Stimulated activated naive B cell treated with anti-CD40 and anti-IgM and Interleukin-4, amounts not matched to agents 10 μg/mL and 1 μg/mL and 100 μg/mL, for 72 hours (primary cell): ENCODE data around the gene DNM1.
"Not testable (repeated sequence)": the region's sequence is repeated elsewhere in the genome, so short reads cannot be mapped to it uniquely, and the experiment has no call there.

Experiments
- ATAC-seq, 2 donors: fragments of 150-1000 bp; cut with Tn5 transposase; replicated peaks; 2 replicates each; pipeline ENCODE4 v1.10.0; 2021; ENCODE audit warnings: moderate library complexity in 1 of 2
- DNase-seq: peaks from one replicate; pipeline ENCODE4 v3.0.0; 2021
- H3K27ac Mint-ChIP-seq: one replicate; pipeline ENCODE4 v1.8.0; 2022; ENCODE audit warnings: mild to moderate bottlenecking, mixed read lengths
- H3K27me3 Mint-ChIP-seq, 2 donors: one replicate each; pipeline ENCODE4 v1.8.0; 2022; ENCODE audit warnings: mixed read lengths in 2 of 2
- H3K36me3 Mint-ChIP-seq, 2 donors: one replicate each; pipeline ENCODE4 v1.8.0; 2022; ENCODE audit warnings: mixed read lengths in 2 of 2, mild to moderate bottlenecking in 1 of 2
- H3K4me1 Mint-ChIP-seq, 2 donors: one replicate each; pipeline ENCODE4 v1.8.0; 2022; ENCODE audit warnings: mixed read lengths in 2 of 2, mild to moderate bottlenecking in 1 of 2
- H3K4me3 Mint-ChIP-seq, 2 donors: one replicate each; pipeline ENCODE4 v1.8.0; 2022; ENCODE audit warnings: mild to moderate bottlenecking in 2 of 2, mixed read lengths in 2 of 2, moderate library complexity in 1 of 2
- H3K9me3 Mint-ChIP-seq, 2 donors: one replicate each; pipeline ENCODE4 v1.8.0; 2022; ENCODE audit warnings: mixed read lengths in 2 of 2, mild to moderate bottlenecking in 1 of 2

DNM1 gene

GRCh38 chr9:128167209-128167608, 36.0 kb upstream of the DNM1 start:
- Mint-ChIP-seq H3K36me3 (peaks cover 40 to 48% of the 10 kb centered on the region in 2 donors), H3K4me1 (peaks cover 5 to 6% of the 10 kb centered on the region in 2 donors), H3K4me3 (no peak overlapping the region), H3K9me3 (no peaks in the 10 kb centered on the region), H3K27me3 (no peaks in the 10 kb centered on the region), H3K27ac (no peak overlapping the region)
- DNase-seq, result no peak
- no peak for ATAC-seq

GRCh38 chr9:128168731-128169308, 34.4 kb upstream of the DNM1 start:
- peaks cover 32 to 41% of the 10 kb centered on the region in 2 donors for H3K36me3 Mint-ChIP-seq
- H3K9me3 Mint-ChIP-seq, result no peaks in the 10 kb centered on the region
- DNase-seq (no peak), ATAC-seq (no peak)
- H3K4me3 Mint-ChIP-seq, result no peak overlapping the region
- no peak overlapping the region for H3K27ac Mint-ChIP-seq
- H3K4me1 Mint-ChIP-seq, result peaks cover 0 to 2% of the 10 kb centered on the region in 2 donors
- no peaks in the 10 kb centered on the region for H3K27me3 Mint-ChIP-seq

DNA sequence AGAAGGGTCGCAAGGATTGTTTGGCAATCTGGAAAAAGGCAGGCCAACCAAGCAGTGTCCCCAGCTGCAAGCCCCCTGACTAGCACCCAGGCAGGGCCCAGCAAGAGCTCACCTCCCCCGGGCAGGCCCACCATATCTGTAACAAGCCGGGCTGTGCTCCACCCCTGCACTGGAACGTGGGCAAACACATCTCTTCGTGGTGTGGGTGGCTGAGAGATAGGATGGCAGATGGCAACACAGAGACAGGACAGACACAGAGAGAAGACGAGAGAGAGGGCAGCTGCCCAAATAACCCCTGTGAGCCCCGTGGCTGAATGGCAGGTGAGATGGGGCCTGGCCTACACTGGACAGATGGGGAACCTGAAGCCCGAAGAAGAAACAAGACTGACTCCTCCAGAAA, 33.7 kb upstream of the DNM1 start:
- Mint-ChIP-seq H3K36me3 (peaks cover 29 to 42% of the 10 kb centered on the region in 2 donors), H3K9me3 (no peaks in the 10 kb centered on the region), H3K27ac (no peak overlapping the region), H3K4me3 (no peak overlapping the region), H3K4me1 (peaks cover 0 to 2% of the 10 kb centered on the region in 2 donors), H3K27me3 (no peaks in the 10 kb centered on the region)
- no peak for ATAC-seq
- DNase-seq, result no peak

DNA sequence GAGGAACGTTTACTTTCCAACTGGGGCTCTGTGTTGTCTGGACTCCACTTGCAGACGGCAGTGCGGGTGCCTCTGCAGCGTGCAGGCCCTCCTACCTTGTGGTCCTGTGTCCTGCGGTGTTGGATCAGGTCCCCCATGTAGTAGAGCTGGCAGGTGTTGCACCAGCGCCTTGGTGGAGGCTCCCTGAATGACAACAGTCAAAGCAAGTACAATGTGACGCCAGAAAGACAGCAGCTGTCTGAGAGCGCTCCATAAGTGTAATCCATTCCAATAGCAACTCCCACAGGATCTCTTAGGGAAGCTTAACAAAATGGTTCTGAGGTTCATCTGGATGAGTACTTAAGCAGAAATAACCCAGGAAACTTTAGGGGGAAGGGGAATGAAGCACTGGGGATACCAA, 33.3 kb upstream of the DNM1 start:
- Mint-ChIP-seq H3K4me3 (no peak overlapping the region), H3K4me1 (peaks cover 0 to 2% of the 10 kb centered on the region in 2 donors), H3K27me3 (no peaks in the 10 kb centered on the region), H3K27ac (no peak overlapping the region), H3K36me3 (peaks cover 26 to 42% of the 10 kb centered on the region in 2 donors), H3K9me3 (no peaks in the 10 kb centered on the region)
- no peak for DNase-seq
- ATAC-seq, result no peak

GRCh38 chr9:128174062-128174461, 29.1 kb upstream of the DNM1 start:
- DNase-seq, result no peak
- Mint-ChIP-seq H3K9me3 (no peaks in the 10 kb centered on the region), H3K27ac (no peak overlapping the region), H3K27me3 (no peaks in the 10 kb centered on the region), H3K36me3 (peaks cover 23 to 41% of the 10 kb centered on the region in 2 donors), H3K4me3 (no peak overlapping the region), H3K4me1 (peaks cover 0 to 2% of the 10 kb centered on the region in 2 donors)
- ATAC-seq, result no peak

DNA sequence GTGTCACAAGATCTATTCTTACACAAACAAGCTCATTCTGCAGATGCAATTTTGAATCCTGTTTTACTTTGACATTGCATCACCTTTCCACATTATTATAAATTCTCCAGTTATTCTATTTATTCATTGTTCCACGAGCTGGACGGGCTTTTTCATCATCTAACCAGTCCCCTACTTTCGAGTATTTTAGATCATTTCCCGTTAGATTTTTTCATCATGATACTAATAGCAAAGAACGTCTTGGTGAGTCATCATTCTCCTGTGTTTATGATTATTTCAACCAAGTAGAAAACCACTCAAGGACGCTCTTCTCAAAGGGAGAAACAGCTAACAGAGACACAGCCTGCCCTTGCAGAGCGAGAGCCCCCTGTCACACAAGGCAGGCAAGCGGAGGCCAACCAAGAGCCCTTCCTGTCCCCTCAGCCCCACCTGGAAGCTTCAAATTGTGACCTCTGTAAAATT, 28.0 kb upstream of the DNM1 start:
- H3K27ac Mint-ChIP-seq, result no peak overlapping the region
- peaks cover 28 to 43% of the 10 kb centered on the region in 2 donors for H3K36me3 Mint-ChIP-seq
- H3K9me3 Mint-ChIP-seq, result no peaks in the 10 kb centered on the region
- H3K27me3 Mint-ChIP-seq, result no peaks in the 10 kb centered on the region
- DNase-seq, result no peak
- H3K4me3 Mint-ChIP-seq, result no peak overlapping the region
- ATAC-seq, result no peak
- H3K4me1 Mint-ChIP-seq, result no peaks in the 10 kb centered on the region

- Mint-ChIP-seq H3K27me3 (no peaks in the 10 kb centered on the region), H3K9me3 (no peaks in the 10 kb centered on the region), H3K4me3 (no peak overlapping the region), H3K4me1 (no peaks in the 10 kb centered on the region), H3K27ac (no peak overlapping the region), H3K36me3 (peaks cover 34 to 49% of the 10 kb centered on the region in 2 donors)
- no peak for DNase-seq
- no peak for ATAC-seq
Observed at GRCh38 chr9:128175726-128176125, 27.5 kb upstream of the DNM1 start.

DNA sequence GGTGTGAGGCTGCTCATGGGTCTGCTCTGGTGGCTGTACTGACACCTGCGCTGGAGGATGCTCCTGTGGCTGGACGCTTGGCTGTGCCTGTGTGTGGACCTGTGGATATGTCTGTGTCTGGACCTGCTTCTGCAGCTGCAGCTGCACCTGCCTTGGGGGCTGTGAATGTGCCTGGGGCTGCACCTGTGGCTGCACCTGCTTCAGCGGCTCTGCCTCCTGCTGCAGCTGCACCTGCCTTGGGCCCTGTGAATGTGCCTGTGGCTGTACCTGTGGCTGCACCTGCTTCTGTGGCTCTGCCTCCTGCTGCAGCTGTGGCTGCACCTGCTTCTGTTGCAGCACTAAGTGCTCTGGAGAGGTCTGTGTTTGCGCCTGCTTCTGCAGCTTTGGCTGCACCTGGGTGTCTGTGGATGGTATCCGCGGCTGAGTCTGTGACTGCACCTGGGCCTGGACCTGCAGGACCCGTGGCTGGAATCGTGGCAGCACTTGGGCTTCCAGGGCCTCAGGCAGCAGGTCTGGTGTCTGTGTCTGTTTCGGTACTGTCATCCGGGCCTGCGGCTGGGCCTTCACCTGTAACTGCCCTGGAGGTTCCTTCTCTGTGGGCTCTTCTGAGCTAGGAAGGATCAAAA, 24.3 kb upstream of the DNM1 start:
- Mint-ChIP-seq H3K4me3 (no peak overlapping the region), H3K36me3 (peaks cover 56 to 73% of the 10 kb centered on the region in 2 donors), H3K9me3 (no peaks in the 10 kb centered on the region), H3K4me1 (peaks cover 2 to 4% of the 10 kb centered on the region in 2 donors), H3K27me3 (no peaks in the 10 kb centered on the region), H3K27ac (no peak overlapping the region)
- ATAC-seq (no peak), DNase-seq (no peak)

GRCh38 chr9:128180001-128180400, 23.2 kb upstream of the DNM1 start:
- ATAC-seq (no peak), DNase-seq (no peak)
- Mint-ChIP-seq H3K4me3 (no peak overlapping the region), H3K36me3 (peaks cover 58 to 67% of the 10 kb centered on the region in 2 donors), H3K9me3 (no peaks in the 10 kb centered on the region), H3K27me3 (no peaks in the 10 kb centered on the region), H3K4me1 (peaks cover 2 to 6% of the 10 kb centered on the region in 2 donors), H3K27ac (no peak overlapping the region)

DNA sequence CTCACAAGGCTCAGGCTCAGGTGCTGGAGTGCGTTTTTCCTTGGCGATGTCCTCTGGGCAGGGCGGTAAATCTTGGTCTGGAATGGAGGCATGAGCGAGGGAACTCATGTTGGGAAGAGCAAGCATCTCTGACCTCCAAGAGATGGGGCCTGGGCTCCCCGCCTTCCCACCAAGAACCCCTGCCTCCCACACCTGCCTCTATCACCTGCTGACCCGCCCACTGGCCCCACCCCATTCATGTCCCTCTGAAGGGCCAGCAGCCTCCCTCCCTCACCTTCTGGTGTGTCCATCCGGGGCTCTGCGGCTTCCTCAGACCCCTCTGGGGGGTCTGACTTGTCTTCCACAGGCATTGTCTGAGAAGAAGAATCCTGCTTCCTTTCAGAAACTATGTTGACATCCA, 22.7 kb upstream of the DNM1 start:
- no peak for ATAC-seq
- Mint-ChIP-seq H3K4me3 (no peak overlapping the region), H3K9me3 (no peaks in the 10 kb centered on the region), H3K4me1 (peaks cover 2 to 6% of the 10 kb centered on the region in 2 donors), H3K27ac (no peak overlapping the region), H3K36me3 (peaks cover 59 to 64% of the 10 kb centered on the region in 2 donors), H3K27me3 (no peaks in the 10 kb centered on the region)
- DNase-seq, result no peak

DNA sequence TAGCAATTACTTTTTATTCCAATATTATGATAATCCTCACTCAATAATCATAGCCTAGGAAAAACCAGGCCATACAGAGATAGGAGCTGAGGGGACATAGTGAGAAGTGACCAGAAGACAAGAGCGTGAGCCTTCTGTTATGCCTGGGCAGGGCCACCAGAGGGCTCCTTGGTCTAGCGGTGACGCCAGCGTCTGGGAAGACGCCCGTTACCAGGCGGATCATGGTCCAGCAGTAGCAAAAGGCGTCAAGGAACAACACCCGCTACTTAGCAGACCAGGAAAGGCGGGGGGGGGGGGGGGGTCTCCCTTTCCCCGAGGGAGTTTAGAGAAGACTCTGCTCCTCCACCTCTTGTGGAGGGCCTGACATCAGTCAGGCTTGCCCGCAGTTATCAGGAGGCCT, 21.7 kb upstream of the DNM1 start:
- not testable (repeated sequence) for H3K27ac Mint-ChIP-seq, DNase-seq, H3K4me3 Mint-ChIP-seq, H3K9me3 Mint-ChIP-seq, H3K27me3 Mint-ChIP-seq, H3K4me1 Mint-ChIP-seq, ATAC-seq
- peaks cover 61 to 67% of the 10 kb centered on the region in 2 donors for H3K36me3 Mint-ChIP-seq

GRCh38 chr9:128182893-128183588, 20.1 kb upstream of the DNM1 start:
- Mint-ChIP-seq H3K4me3 (no peak overlapping the region), H3K9me3 (no peaks in the 10 kb centered on the region), H3K27me3 (no peaks in the 10 kb centered on the region), H3K36me3 (peaks cover 67 to 69% of the 10 kb centered on the region in 2 donors), H3K4me1 (peaks cover 8 to 11% of the 10 kb centered on the region in 2 donors), H3K27ac (no peak overlapping the region)
- DNase-seq, result no peak
- no peak for ATAC-seq

DNA sequence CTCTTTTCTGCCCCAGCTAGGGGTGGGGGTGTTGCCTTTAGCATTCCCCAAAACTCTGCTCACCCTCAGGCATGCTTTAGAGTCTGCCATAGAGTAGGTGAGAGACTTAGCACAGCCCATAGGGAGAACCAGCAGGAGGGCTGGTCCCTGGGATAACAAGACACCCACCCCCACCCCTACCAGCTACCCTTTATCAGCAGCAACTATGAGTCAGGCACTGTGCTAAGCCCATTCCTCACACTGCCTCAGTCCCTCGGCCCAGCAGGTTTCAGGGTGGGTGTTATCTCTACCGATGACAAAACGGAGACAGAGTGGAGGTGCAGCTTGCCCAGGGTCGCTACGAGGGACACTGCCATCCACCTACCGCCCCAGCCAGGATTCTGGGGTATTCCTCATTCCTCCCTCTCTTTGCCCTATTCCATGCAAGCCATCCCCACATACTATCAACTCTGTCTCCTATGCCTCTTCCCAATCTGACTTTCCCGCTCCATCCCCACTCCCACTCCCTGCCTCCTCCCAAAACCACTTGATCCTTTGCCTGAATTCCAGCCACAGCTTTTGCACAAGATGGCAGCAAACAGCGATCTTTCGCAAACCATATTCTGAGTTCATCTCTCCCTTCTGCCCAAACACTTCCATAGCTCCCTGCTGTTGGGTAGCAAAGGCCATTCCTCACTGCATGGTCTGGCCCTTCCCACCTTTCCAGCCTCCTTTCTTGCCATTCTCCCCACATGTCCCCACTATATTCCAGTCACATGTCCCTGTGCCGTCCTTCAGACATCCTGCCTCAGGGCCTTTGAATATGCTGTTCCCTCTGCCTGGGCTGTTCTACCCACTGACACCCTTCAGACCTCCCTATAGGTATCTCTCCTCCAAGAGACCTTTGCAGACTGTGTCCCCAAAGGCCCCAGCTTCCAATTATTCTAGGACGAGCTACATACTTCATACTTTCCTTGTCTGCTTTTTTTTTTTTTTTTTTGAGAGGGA, 16.9 kb upstream of the DNM1 start:
- H3K27ac Mint-ChIP-seq, result no peak overlapping the region
- no peaks in the 10 kb centered on the region for H3K27me3 Mint-ChIP-seq
- H3K4me3 Mint-ChIP-seq, result no peak overlapping the region
- no peak for ATAC-seq
- DNase-seq, result no peak
- peaks cover 48 to 59% of the 10 kb centered on the region in 2 donors for H3K36me3 Mint-ChIP-seq
- H3K9me3 Mint-ChIP-seq, result no peaks in the 10 kb centered on the region
- H3K4me1 Mint-ChIP-seq, result peaks cover 17 to 28% of the 10 kb centered on the region in 2 donors

DNA sequence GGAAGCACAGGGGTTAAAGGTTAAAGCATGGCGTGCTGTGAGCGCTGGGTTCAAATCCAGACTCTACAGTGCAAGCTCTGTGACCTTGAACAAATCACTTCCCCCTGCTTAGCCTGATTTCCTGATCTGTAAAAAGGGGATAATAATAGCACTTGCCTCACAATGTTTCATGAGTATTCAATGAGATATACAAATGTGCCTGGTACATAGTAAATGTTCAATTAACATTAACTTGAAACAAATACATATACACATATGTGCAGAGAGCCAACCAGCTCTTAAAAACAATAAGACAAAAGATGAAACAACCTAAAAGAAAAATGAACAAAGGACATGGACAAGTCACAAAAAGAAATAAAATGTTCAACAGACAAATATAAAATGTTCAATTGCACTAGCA, 15.8 kb upstream of the DNM1 start:
- peaks cover 19 to 35% of the 10 kb centered on the region in 2 donors for H3K4me1 Mint-ChIP-seq
- H3K27me3 Mint-ChIP-seq, result no peaks in the 10 kb centered on the region
- H3K36me3 Mint-ChIP-seq, result peaks cover 39 to 50% of the 10 kb centered on the region in 2 donors
- no peak overlapping the region for H3K4me3 Mint-ChIP-seq
- ATAC-seq (no peak), DNase-seq (no peak)
- H3K27ac Mint-ChIP-seq, result no peak overlapping the region
- H3K9me3 Mint-ChIP-seq, result no peaks in the 10 kb centered on the region
